DND-41 (cell line): ENCODE data around the gene DNM2.

ENCODE experiments used
- CTCF ChIP-seq: IDR thresholded peaks from 2 replicates; pipeline ENCODE4 v1.5.1; 2012; ENCODE audit warnings: borderline replicate concordance, low read length, moderate library complexity, mild to moderate bottlenecking; ENCODE audit not compliant: poor library complexity, severe bottlenecking; ENCODE audit errors: extremely low read depth
- EZH2 ChIP-seq: IDR thresholded peaks from 3 replicates; pipeline ENCODE4 v1.6.1; 2012; ENCODE audit warnings: borderline replicate concordance, low read depth, mild to moderate bottlenecking, moderate library complexity, low read length, inconsistent platforms; ENCODE audit not compliant: severe bottlenecking

GRCh38 chr19:10686193-10686592 lies 31.7 kb upstream of the DNM2 start:
- no peak for TF ChIP-seq CTCF
- TF ChIP-seq EZH2: no peak
